ENCODE measurements around the gene CFAP77.
A peak's percentile ranks its signal among the peaks of the same experiment; 100 is the strongest.

- TF ChIP-seq CTCF (IDR thresholded peaks at IDR 0.05) (peak; percentile 52), ZFX (IDR thresholded peaks at IDR 0.05; ENCODE audit: borderline replicate concordance) (no peak)
Measured at GRCh38 chr9:132447346-132447745, 37.3 kb downstream of the CFAP77 start.

All from 22Rv1 (cell line).